K562 (cell line): ENCODE measurements around the gene TRABD. TPM values are rescaled to one million over a fixed set of nuclear protein-coding genes. Genes with fewer than 3 reads are reported as not detected.

Source experiments
- FOSL1 ChIP-seq: fragments of 200-800 bp; sonication (Bioruptor generic); conservative IDR thresholded peaks from 2 replicates; pipeline ENCODE4 v1.6.1; 2016; ENCODE audit warnings: missing genetic modification characterization, missing compliant biosample characterization
- HLTF ChIP-seq: fragments of 450-650 bp; IDR thresholded peaks from 2 replicates; pipeline ENCODE4 v1.6.1; 2016
- TCF3 ChIP-seq: sonication (generic); formaldehyde crosslinking; IDR thresholded peaks from 2 replicates; pipeline ENCODE4 v1.4.0; 2020; ENCODE audit warnings: mild to moderate bottlenecking, missing genetic modification reagents
- THAP12 ChIP-seq: fragments of 250-450 bp; sonication (Bioruptor Pico); IDR thresholded peaks from 2 replicates; pipeline ENCODE4 v1.9.0; 2021; ENCODE audit warnings: mild to moderate bottlenecking, inconsistent platforms
- THRB ChIP-seq: fragments of 450-650 bp; formaldehyde crosslinking; conservative IDR thresholded peaks from 2 replicates; pipeline ENCODE4 v1.4.0; 2022; ENCODE audit warnings: mild to moderate bottlenecking, missing genetic modification characterization
- polyA plus RNA-seq, 8 experiments: library from polyadenylated mRNA; depleted of rRNA in 4 of 8; stranded (reverse) in 5 of 8; unstranded in 3 of 8; fragments of >200 nt; fragmentation: Nextera tagmentation in 2 of 8; fragmentation: Illumina TruSeq in 1 of 8; extraction: Ambion mirVana in 2 of 8; extraction: Trizol in 1 of 8; gene quantifications; 2 replicates each; pipeline versions ENCODE4 v1.2.1 to v1.2.3, GENCODE V29; 2011 to 2014; ENCODE audit warnings: inconsistent platforms in 1 of 8, missing spikeins in 1 of 8
- total RNA-seq, 7 experiments: library from RNA; depleted of rRNA in 6 of 7; stranded (reverse); fragments of >200 nt in 6 of 7; fragmentation: Illumina TruSeq in 2 of 7; extraction: Trizol in 2 of 7; gene quantifications; 2 replicates each; pipeline versions ENCODE4 v1.2.1 to v1.2.3, GENCODE V29; 2011 to 2021; ENCODE audit warnings: low replicate concordance in 1 of 7
- TF ChIP-seq, protein P1 (sequence below): fragments of 250-450 bp; sonication (Bioruptor Pico); IDR thresholded peaks from 2 replicates; pipeline ENCODE4 v1.5.0; 2021; ENCODE audit warnings: mild to moderate bottlenecking, moderate library complexity
- TF ChIP-seq, protein P2 (sequence below): fragments of 450-650 bp; formaldehyde crosslinking; IDR thresholded peaks from 2 replicates; pipeline ENCODE4 v1.4.0; 2022; ENCODE audit warnings: missing genetic modification characterization
- TF ChIP-seq, protein P3 (sequence below): sonication (generic); formaldehyde crosslinking; IDR thresholded peaks from 2 replicates; pipeline ENCODE4 v1.9.0; 2022; ENCODE audit warnings: mild to moderate bottlenecking, missing genetic modification reagents
- TF ChIP-seq, protein P4 (sequence below): fragments of 450-650 bp; IDR thresholded peaks from one replicate; pipeline ENCODE4 v1.6.1; 2018; ENCODE audit warnings: mild to moderate bottlenecking, moderate library complexity; ENCODE audit not compliant: partially characterized antibody
- TF ChIP-seq, protein P5 (sequence below): IDR thresholded peaks from 3 replicates; pipeline ENCODE4 v1.6.1; 2011; ENCODE audit warnings: borderline replicate concordance, mild to moderate bottlenecking, moderate library complexity; ENCODE audit not compliant: insufficient read length; ENCODE audit errors: extremely low read depth
- TF ChIP-seq, protein P6 (sequence below): sonication (generic); formaldehyde crosslinking; IDR thresholded peaks from 2 replicates; pipeline ENCODE4 v1.9.0; 2022; ENCODE audit warnings: mild to moderate bottlenecking, missing genetic modification reagents

TRABD gene
- total and polyA plus RNA-seq, 9 of the 15 experiments (the other 6 are each of a cell fraction or from before 2014, with no cell fraction given): 0.08 to 62.9 (median 14.0) TPM

GRCh38 chr22:50244420-50245213 is 58.9 kb downstream of the TRABD start, which contains the start of gene TUBGCP6 (continued):
- TF ChIP-seq, protein P1, sequence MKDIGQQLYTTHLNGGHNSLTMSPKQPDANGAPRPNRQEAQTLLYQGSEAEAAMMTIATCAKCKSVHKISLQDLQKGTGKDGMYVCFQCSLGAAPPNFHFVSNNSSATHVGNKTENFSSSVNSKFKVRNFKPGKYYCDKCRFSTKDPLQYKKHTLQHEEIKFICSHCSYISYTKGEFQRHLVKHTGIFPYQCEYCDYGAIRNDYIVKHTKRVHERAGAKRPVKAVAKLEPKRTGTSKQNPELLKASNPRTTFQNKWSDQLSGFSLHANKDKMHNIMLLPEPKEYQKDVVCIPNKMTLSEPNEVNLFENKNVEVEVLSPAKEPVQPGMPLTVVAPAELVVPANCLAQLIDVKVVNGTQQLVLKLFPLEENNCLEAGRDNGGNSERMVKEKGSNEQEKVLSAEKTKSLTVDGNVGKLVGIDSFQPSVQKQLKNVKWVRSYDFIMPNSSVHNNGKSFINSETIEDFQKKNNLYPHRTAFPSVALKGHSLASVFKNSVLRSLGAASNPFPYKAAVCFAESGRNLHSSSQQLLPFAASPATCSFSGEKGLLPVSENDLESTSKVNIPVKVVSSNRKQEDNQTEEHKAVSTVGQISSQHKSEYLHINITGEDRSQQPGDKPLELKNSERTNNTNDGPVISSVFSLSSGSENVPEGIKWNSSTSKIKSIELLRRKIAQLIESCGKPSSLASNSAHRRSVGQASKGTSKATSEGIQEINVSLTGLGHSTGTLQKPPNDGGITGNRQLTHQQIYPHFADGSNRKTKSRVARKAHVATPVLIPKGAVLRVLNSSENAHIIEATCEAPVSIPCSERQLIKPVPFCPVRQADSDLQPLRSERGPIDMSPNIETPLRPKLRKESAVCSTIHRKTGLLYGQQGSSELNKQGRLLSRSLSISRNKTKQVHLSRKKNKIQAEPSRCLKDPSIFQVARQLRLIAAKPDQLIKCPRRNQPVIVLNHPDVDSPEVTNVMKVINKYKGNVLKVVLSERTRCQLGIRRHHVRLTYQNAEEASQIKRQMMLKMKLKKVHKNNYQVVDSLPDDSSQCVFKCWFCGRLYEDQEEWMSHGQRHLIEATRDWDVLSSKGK (CRISPR knock-in tag): no peak
- TF ChIP-seq FOSL1: no peak
- no peak for TF ChIP-seq THAP12
- TF ChIP-seq, protein P2, sequence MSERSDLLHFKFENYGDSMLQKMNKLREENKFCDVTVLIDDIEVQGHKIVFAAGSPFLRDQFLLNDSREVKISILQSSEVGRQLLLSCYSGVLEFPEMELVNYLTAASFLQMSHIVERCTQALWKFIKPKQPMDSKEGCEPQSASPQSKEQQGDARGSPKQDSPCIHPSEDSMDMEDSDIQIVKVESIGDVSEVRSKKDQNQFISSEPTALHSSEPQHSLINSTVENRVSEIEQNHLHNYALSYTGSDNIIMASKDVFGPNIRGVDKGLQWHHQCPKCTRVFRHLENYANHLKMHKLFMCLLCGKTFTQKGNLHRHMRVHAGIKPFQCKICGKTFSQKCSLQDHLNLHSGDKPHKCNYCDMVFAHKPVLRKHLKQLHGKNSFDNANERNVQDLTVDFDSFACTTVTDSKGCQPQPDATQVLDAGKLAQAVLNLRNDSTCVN (CRISPR knock-in tag): no peak
- TF ChIP-seq, protein P3, sequence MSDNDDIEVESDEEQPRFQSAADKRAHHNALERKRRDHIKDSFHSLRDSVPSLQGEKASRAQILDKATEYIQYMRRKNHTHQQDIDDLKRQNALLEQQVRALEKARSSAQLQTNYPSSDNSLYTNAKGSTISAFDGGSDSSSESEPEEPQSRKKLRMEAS (CRISPR knock-in tag): peak; percentile 74
- no peak for TF ChIP-seq THRB (CRISPR knock-in tag)
- TF ChIP-seq, protein P4, sequence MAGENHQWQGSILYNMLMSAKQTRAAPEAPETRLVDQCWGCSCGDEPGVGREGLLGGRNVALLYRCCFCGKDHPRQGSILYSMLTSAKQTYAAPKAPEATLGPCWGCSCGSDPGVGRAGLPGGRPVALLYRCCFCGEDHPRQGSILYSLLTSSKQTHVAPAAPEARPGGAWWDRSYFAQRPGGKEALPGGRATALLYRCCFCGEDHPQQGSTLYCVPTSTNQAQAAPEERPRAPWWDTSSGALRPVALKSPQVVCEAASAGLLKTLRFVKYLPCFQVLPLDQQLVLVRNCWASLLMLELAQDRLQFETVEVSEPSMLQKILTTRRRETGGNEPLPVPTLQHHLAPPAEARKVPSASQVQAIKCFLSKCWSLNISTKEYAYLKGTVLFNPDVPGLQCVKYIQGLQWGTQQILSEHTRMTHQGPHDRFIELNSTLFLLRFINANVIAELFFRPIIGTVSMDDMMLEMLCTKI: no peak
- TF ChIP-seq, protein P5, sequence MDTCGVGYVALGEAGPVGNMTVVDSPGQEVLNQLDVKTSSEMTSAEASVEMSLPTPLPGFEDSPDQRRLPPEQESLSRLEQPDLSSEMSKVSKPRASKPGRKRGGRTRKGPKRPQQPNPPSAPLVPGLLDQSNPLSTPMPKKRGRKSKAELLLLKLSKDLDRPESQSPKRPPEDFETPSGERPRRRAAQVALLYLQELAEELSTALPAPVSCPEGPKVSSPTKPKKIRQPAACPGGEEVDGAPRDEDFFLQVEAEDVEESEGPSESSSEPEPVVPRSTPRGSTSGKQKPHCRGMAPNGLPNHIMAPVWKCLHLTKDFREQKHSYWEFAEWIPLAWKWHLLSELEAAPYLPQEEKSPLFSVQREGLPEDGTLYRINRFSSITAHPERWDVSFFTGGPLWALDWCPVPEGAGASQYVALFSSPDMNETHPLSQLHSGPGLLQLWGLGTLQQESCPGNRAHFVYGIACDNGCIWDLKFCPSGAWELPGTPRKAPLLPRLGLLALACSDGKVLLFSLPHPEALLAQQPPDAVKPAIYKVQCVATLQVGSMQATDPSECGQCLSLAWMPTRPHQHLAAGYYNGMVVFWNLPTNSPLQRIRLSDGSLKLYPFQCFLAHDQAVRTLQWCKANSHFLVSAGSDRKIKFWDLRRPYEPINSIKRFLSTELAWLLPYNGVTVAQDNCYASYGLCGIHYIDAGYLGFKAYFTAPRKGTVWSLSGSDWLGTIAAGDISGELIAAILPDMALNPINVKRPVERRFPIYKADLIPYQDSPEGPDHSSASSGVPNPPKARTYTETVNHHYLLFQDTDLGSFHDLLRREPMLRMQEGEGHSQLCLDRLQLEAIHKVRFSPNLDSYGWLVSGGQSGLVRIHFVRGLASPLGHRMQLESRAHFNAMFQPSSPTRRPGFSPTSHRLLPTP: no peak
- 0 out of 2 replicates have a peak, but pooled peaks have one; percentile 11 for TF ChIP-seq HLTF
- TF ChIP-seq, protein P6, sequence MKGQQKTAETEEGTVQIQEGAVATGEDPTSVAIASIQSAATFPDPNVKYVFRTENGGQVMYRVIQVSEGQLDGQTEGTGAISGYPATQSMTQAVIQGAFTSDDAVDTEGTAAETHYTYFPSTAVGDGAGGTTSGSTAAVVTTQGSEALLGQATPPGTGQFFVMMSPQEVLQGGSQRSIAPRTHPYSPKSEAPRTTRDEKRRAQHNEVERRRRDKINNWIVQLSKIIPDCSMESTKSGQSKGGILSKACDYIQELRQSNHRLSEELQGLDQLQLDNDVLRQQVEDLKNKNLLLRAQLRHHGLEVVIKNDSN: no peak
- TF ChIP-seq TCF3: peak; percentile 17
